GM19324 (cell line): ENCODE data around the gene PRKCB.

ENCODE experiments used
- ATAC-seq: cut with Tn5 transposase; IDR thresholded peaks from one replicate; pipeline ENCODE4 v1.9.1; 2021; ENCODE audit warnings: mild to moderate bottlenecking, moderate library complexity; ENCODE audit not compliant: unreplicated experiment, low FRiP score

PRKCB gene

GRCh38 chr16:23862556-23862955 is 26.8 kb downstream of the PRKCB start:
- ATAC-seq, result no peak

GRCh38 chr16:23863511-23864422 is 28.0 kb downstream of the PRKCB start:
- ATAC-seq, result peak; percentile 80

DNA sequence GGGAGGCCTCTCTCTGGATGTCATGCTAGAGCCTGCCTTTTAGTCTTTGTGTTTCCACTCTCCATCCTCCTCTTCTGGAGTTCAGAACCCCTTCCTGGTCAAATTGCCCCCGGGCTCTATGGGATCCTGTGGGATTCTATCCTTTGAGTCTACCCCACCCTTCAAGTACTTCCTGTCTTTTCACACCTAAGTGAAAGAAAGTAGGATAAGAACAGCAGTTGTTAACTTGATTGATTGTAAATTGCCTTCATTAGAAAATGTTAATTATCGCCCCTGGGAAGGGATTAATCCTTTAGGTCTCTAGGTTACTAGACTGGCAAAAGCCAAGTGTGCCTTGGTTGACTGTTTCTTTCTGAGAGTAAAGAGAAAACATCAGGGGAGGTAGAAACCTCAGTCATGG is 30.1 kb downstream of the PRKCB start:
- ATAC-seq, result no peak

DNA sequence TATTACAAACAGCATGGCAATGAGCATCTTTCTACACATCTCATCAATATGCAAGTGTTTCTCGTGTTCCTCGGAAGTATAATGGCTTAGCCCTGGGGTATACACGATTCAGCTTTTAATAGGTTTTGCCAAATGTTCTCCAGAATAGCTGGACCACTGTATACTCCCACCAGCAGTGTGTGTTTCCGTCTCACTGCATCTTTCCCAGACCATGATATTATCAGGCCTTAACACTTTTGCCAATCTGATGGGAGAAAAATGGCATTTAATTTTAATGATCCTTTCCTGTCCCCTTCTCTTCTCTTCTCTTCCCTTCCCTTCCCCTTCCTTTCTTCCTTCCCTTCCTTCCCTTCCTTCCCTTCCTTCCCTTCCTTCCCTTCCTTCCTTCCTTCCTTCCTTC is 30.8 kb downstream of the PRKCB start:
- ATAC-seq, result no peak

GRCh38 chr16:23867566-23867965 is 31.8 kb downstream of the PRKCB start:
- no peak for ATAC-seq

DNA sequence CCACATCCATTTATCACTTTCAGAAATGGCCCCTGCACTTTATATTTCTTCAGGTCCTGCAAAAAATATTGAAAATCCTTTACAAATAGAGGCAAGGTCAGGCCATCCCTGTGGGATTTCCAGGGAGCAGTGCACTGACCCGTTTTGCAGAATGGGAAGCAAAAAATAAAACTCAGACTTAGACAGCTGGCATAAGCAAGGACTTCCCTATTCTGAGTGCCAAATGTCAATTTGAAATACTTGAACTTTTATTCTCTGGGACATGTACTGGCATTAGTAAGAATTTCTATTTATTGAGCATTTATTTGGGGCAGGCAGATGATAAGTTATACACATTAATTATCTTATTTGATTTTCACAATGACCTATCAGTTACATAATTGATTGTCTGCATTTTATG is 32.4 kb downstream of the PRKCB start:
- ATAC-seq, result no peak

DNA sequence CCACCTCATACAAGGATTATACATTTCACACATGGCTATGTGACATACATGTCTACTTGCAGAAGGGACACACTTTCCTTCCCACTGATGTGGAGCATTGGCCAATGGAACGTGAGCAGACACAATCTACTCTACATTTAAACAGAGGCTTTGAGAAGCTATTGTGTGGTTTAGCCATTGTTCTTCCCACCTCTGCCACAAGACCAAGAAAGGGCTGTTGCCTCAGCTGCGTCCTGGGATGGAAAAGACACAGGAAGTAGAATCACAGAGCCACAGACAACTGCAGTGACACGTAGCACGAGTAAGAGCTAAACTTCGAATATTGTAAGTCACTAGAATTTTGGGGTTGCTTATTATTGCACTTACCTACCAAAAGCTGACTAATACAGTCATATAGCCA is 33.3 kb downstream of the PRKCB start:
- ATAC-seq, result no peak

DNA sequence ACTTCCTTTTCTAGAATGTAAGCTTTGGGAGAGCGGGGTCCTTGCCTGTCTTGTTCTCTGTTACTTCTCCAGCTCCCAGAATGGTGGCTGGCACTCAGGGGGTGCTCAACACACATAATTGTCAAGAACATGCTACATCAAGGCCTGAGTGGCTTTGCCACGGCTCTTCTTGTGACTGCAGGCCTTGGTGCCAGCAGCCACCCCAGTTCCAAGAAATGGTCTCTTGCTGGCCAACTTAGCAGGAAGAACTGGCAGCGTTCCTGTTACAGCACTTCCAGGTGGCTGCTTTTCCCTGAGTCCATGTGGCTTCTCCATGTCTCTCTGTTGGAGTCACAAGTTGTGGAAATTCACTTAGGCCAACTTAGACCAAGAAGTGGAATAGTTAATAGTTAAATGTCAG is 36.1 kb downstream of the PRKCB start:
- ATAC-seq, result no peak

DNA sequence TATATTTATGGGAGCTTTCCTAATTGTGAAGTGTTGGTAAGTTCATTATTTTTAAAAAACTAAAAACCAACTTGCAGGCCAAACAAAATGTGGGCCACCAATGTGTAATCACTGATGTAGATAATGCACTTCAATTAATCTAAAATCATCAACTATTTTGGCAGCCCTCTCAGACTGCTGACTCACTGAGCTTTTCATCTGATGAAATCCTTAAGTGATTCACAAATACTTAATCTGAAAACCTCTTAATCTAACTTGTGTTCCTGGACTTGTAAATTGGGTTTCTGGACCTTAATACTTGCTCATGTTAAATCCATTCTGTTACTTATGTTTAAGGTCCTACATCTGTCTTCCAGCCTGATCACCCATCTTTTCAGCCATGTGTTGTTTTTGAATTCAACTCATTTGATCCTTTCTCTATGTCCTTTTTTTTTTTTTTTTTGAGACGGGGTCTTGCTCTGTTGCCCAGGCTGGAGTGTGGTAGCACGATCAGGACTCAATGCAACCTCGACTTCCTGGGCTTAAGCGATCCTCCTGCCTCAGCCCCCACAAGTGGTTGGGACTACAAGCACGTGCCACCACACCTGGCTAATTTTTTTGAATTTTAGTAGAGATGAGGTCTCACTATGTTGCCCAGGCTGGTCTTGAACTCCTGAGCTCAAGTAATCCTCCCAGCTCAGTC is 39.0 kb downstream of the PRKCB start:
- no peak for ATAC-seq

GRCh38 chr16:23876256-23876896 is 40.6 kb downstream of the PRKCB start:
- ATAC-seq, result no peak

DNA sequence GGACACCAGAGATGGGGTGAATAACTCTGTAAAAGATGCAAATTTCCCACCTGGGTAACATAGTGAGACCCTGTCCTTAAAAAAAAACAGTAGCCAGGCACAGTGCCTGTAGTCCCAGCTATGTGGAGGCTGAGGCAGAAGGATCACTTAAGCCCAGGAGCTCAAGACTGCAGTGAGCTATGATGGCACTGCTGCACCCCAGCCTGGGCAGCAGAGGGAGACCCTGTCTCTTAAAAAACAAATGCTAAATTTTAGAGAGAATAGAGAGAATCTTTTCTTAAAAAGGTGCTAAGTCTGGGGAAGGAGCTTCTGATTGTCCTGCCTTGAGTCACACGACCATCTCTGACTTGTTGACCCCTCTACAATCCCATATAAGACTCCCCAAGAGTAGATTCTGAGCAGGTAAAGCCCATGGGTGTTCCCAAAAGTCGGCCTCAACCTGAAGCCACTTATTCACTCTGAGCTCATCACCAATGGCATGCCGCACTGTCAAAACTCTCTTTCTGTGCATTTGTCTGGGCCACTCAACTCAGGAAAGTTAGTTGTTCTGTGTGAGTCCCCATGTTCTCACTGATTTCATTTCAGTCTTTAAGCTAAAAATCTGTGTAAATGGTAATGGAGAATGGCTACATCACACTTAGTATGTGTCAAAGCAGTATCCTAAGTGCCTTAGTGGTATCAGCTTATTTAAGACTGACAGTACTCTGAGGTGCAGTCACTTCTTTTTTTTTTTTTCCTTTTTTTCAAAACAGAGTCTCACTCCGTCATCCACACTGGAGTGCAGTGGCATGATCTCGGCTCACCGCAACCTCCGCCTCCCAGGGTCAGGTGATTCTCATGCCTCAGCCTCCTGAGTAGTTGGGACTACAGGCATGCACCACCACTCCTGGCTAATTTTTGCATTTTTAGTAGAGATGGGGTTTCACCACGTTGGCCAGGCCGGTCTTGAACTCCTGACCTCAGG is 41.6 kb downstream of the PRKCB start:
- ATAC-seq, result no peak

- ATAC-seq, result no peak
Observed at GRCh38 chr16:23879735-23880373, 44.1 kb downstream of the PRKCB start.

DNA sequence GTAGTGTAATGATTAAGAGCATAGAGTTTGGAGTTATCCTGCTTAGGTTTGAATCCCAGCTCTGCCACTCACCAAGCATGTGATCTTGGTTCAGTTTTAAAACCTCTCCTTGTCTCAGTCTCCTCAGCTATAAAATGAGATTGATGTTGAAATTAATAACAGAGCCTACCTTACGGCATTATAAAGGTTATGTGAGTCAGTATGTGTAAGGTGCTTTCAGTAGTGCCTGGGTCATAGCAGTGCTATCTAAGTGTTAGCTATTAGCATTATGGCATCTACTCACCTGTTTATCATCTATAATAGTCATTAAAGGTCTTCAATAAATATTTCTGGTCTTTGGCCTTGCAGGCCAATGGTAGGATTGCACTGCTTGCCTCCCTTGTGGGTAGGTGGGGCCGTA is 53.4 kb downstream of the PRKCB start:
- no peak for ATAC-seq

DNA sequence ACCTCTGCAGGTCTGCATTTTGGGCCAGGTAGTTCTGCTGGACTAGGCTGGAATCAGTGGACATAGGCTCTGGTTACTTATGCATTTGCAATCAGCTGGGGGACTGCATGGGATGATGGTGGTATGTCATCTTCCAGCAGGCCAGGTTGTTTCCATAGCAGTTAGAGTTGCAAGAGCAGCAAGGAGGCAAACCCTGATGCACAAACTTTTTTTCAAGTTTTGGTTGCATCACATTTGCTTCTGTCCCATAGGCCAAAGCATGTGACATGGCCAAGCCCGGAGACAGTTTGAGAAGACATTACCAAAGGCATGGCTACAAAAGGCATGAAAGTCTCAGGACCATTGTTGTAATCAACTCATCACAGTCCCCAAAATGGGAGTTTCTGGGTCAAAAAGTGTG is 58.2 kb downstream of the PRKCB start:
- ATAC-seq, result no peak

DNA sequence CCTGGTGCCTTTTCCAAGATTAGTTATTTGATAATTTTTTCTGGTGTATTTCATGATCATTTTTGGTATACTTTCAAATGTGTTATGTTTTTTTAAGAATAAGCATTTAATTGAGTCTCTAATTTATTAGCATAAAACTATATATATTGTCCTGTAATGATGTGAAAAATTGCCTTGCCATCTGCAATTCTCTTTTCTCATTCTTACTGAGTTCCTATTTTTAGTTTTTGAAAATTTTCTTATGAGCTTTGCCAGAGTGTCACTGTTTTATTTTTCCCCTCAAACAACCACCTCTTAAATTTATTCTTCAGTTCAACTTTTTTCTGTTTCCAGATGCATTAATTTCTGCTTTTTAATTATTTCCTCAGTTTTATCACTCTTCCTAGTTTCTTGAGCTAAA is 59.3 kb downstream of the PRKCB start:
- ATAC-seq, result no peak

DNA sequence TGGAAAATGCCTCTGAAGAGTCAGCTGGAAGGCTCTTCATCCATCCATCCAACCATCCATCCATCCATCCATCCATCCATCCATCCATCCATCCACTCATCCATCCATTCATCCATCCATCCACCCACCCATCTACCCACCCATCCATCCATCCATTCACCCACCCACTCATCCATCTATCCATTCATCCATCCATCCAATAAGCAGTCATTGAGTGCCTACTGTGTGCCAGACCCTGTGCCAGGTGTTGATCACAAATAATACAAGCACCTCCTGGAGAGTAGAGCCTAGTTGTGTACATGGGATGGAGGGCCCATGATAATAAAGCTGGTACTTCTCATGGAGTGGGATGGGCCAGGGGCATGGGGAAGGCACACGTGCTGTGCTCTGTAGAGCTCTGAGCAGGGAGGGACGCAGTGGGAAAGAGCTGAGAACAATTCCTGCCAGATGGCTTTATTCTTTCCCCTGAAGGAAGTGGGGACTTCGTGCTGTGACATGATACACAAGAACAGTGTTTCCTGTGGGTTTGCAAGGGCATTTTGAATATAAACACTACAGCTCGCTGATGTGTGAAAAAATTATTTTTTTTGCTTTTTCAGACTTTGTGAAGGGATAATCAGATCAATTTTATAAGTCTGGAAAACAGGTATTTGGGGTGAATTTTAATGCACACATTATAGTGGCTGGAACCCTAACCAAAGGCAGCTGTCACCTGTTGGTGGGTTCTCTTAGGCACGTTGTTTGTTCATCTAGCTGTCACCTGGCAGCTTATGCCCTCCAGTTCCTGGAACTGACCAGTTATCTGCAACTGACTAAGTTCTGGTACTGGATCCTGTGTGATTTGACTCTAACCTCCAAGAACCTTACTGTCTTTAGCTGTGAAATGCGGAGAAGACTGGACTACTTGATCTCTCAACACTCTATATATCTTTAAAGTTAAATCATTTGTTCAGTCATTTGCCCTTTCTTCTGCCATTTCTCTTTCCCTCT is 61.3 kb downstream of the PRKCB start:
- no peak for ATAC-seq

DNA sequence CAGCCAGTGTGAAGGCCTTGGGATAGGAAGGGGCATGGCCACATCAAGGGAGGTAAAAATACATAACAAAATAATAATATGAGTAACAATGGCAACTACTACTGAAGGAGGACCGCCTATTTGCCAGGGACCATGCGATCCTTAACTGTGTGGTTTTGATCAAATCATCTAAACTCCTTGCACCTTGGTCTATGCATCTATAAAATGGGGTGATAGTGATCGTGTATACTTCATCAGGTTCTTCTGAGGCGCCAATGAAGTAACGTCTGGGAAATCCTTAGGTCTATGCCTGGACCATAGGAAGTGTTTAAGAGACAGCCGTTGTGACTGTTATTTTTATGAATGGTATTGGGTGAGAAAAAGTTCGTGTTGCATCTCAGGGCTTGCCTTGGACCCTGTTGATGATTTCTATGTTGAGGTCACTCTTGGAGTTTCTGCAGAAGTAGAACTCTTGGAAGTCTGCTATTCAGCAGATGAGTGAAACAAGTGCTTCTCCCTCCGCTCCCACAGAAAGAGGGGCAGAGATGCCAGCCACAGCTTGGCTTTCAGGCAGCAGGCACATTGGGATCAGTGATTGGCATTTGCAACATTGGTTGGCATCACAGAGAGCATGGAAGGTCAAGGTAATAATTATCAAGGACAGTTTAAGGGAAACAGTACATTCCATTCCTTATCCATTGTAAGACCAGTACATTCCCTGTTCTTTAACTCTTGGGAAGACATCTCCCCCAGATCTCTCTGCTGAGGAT is 63.1 kb downstream of the PRKCB start:
- ATAC-seq, result no peak

DNA sequence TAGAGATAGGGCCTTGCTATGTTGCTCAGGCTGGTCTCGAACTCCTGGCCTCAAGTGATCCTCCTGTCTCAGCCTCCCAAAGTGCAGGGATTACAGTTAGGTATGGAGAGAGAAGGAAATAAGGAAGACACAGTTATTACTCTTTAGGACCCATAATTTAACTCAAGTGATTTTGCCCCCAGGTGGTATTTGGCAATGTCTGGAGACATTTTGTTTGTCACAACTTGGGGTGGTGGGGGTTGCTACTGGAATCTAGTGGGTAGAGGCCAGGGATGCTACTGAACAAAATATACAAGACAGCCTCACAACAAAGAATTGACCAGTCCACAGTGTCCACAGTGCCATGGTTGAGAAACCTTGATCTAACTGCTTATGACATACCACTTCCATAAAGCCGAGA is 64.1 kb downstream of the PRKCB start:
- ATAC-seq, result no peak
